HL-60 (cell line): ENCODE data around the gene OR4K1.

Experiments used
- DNase-seq, 2 experiments: peaks; one replicate each; pipeline ENCODE4 v3.0.0-alpha.2; 2010 to 2020; ENCODE audit warnings: low read depth in 1 of 2, low spot score in 1 of 2
- H3K27ac ChIP-seq: fragments of 250-450 bp; sonication (Bioruptor Pico); replicated peaks from 2 replicates; pipeline ENCODE4 v1.5.1; 2020; ENCODE audit warnings: mild to moderate bottlenecking, moderate library complexity
- H3K27me3 ChIP-seq: fragments of 250-450 bp; sonication (Bioruptor Pico); 2 replicates; pipeline ENCODE4 v1.5.1; 2021; ENCODE audit warnings: mild to moderate bottlenecking, moderate library complexity; ENCODE audit not compliant: insufficient read depth, poor library complexity, severe bottlenecking
- H3K4me3 ChIP-seq: replicated peaks from 2 replicates; pipeline ENCODE4 v1.5.1; 2011; ENCODE audit warnings: mild to moderate bottlenecking, control low read depth, low read length; ENCODE audit not compliant: insufficient read depth
- GABPA ChIP-seq: IDR thresholded peaks from 2 replicates; pipeline ENCODE4 v1.6.1; 2012; ENCODE audit warnings: low read depth
- POLR2AphosphoS5 ChIP-seq: IDR thresholded peaks from 2 replicates; pipeline ENCODE4 v1.6.1; 2012; ENCODE audit warnings: low read depth
- SPI1 ChIP-seq: IDR thresholded peaks from 2 replicates; pipeline ENCODE4 v1.6.1; 2012; ENCODE audit warnings: low read depth, mild to moderate bottlenecking, borderline replicate concordance
- TF ChIP-seq, protein P1 (sequence below): IDR thresholded peaks from one replicate; pipeline ENCODE4 v1.5.1; 2011; ENCODE audit warnings: low read length, control low read depth, inconsistent platforms; ENCODE audit not compliant: insufficient read depth
- TF ChIP-seq, protein P2 (sequence below): IDR thresholded peaks from 2 replicates; pipeline ENCODE4 v1.6.1; 2012; ENCODE audit warnings: low read depth; ENCODE audit not compliant: insufficient replicate concordance

OR4K1 gene

DNA sequence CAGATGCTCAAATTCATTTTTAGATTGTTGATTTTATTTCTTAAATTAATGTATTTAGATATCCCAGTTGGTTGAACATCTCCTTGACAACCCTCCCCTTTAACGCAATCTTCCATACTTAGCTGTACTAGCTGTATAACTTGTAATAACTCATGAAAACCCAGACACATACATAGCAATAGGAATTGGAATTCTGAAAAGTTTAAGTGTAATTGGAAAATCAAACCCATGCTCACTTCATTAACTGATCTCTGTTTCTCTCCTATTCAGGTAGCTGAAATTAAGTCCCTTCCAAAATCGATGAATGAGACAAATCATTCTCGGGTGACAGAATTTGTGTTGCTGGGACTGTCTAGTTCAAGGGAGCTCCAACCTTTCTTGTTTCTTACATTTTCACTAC lies 44.6 kb downstream of the OR4K1 start, which contains the start of gene OR4K15:
OR4K15 (plus strand) TSS at position 301 of the 400 bp plus-strand sequence; CDS start at position 301, 0 bp downstream.
- no peak for DNase-seq
- Histone ChIP-seq H3K4me3 (no peak within 1 kb of the TSS), H3K27me3 (no peaks in the 10 kb centered on the region), H3K27ac (no peak within 1 kb of the TSS)
- TF ChIP-seq, protein P1, sequence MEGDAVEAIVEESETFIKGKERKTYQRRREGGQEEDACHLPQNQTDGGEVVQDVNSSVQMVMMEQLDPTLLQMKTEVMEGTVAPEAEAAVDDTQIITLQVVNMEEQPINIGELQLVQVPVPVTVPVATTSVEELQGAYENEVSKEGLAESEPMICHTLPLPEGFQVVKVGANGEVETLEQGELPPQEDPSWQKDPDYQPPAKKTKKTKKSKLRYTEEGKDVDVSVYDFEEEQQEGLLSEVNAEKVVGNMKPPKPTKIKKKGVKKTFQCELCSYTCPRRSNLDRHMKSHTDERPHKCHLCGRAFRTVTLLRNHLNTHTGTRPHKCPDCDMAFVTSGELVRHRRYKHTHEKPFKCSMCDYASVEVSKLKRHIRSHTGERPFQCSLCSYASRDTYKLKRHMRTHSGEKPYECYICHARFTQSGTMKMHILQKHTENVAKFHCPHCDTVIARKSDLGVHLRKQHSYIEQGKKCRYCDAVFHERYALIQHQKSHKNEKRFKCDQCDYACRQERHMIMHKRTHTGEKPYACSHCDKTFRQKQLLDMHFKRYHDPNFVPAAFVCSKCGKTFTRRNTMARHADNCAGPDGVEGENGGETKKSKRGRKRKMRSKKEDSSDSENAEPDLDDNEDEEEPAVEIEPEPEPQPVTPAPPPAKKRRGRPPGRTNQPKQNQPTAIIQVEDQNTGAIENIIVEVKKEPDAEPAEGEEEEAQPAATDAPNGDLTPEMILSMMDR = no peak
- no peak for TF ChIP-seq POLR2AphosphoS5
- TF ChIP-seq SPI1 = no peak
- TF ChIP-seq GABPA = no peak
- TF ChIP-seq, protein P2, sequence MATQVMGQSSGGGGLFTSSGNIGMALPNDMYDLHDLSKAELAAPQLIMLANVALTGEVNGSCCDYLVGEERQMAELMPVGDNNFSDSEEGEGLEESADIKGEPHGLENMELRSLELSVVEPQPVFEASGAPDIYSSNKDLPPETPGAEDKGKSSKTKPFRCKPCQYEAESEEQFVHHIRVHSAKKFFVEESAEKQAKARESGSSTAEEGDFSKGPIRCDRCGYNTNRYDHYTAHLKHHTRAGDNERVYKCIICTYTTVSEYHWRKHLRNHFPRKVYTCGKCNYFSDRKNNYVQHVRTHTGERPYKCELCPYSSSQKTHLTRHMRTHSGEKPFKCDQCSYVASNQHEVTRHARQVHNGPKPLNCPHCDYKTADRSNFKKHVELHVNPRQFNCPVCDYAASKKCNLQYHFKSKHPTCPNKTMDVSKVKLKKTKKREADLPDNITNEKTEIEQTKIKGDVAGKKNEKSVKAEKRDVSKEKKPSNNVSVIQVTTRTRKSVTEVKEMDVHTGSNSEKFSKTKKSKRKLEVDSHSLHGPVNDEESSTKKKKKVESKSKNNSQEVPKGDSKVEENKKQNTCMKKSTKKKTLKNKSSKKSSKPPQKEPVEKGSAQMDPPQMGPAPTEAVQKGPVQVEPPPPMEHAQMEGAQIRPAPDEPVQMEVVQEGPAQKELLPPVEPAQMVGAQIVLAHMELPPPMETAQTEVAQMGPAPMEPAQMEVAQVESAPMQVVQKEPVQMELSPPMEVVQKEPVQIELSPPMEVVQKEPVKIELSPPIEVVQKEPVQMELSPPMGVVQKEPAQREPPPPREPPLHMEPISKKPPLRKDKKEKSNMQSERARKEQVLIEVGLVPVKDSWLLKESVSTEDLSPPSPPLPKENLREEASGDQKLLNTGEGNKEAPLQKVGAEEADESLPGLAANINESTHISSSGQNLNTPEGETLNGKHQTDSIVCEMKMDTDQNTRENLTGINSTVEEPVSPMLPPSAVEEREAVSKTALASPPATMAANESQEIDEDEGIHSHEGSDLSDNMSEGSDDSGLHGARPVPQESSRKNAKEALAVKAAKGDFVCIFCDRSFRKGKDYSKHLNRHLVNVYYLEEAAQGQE = no peak
